GM19043 (cell line): ENCODE measurements around the gene CHST9.

Experiments used
- ATAC-seq: cut with Tn5 transposase; IDR thresholded peaks from one replicate; pipeline ENCODE4 v1.9.1; 2021; ENCODE audit warnings: low read depth; ENCODE audit not compliant: unreplicated experiment

The CHST9 gene

DNA sequence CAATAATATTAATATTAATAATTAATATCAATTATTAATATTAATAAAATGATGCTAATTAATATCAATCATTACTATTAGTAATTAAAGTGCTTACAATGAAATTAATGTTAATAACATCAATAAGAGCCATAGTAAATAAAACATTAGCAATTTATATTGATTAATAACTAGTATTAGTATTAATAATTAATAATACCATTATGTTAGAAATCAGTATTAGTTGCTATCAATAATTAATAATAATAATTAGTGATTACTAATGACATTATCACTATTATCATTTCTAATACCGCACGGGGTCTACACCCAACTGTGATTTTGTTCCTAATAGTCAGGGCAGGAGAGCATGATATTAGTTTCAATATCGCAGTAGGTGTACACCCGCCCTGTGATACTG, 296.8 kb downstream of the CHST9 start:
- ATAC-seq, result no peak

DNA sequence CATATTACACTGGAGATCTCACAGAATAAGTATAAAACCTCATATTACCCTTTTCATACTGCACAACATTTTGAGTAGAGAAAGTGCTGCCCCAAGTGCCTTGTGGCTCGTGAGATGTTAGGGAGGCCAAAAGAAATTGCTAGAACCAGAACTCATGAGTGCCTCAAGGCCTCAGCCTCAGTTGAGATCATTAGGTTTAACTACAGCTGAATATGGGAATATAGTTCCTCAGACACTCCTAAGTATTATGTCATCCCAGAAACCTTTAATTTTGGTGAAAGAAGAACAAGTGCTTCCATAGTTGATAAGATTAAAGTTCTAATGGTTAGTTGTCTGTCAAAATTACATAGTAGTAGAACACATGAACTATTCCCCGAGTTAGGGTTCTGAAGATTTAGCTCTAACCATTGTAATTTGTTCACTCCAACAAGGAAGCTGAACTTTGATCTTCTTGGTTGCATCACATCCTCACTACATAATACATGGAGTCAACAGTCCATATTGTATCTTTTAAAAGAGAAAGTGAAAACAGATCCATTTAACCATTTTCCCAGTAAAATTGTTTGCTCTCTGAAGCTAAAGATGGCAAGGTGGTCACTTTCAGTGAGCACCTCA, 310.0 kb downstream of the CHST9 start:
- no peak for ATAC-seq

GRCh38 chr18:26874283-26874682, 310.8 kb downstream of the CHST9 start:
- no peak for ATAC-seq

- no peak for ATAC-seq
Observed at GRCh38 chr18:26869640-26870039, 315.5 kb downstream of the CHST9 start.

DNA sequence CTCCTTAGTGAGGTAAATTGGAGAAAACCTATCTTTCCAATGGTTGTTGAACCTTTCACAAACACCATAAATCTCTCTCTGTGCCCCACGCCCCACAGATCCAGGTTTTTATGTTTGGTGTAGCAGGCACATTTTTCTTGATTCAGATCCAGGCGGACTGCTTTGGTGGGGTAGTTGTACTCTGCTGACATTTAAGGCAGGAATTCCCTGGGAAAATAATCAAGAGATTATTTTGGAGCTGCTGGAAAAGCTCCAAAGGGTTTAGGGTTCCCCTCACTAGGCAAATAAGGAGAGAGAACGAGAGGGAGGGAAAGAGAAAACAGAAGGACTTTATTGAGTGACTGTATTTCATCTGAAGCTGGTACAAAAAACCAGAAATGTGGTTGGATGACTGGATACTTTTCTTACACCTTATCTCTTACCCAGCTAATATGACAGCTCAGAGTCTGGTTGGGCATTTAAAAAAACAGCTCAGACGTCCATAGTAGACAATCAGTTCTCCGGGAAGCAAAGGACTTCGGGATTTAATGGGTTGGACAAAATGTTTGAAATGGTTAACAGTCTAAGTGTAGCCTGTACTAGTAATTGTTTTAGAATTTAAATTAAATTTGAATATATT, 316.0 kb downstream of the CHST9 start:
- no peak for ATAC-seq

DNA sequence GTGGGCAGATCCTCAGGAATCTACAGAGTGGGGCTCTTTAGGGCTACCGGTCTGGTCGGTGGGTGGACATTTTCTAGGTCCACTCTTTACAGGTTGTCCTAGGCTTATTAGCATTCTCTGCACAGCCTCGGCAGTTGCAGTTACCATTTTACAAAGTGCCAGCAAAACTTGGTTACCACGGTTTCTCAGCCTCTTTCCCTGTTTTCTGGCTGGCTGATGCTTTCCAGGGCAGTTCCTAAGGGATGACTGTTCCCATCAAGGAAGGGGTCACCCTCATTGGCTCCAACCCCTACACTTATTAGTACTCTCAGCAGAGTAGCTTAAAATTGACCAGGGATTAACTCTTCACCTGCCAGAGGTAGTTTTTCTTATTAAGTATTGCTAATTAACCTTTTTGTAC, 317.6 kb downstream of the CHST9 start:
- no peak for ATAC-seq

GRCh38 chr18:26865557-26865956, 319.6 kb downstream of the CHST9 start, which contains the start of gene AQP4:
Gene AQP4 (minus strand): TSS chr18:26865707. CDS start chr18:26865689, 18 bp downstream.
- no peak for ATAC-seq

DNA sequence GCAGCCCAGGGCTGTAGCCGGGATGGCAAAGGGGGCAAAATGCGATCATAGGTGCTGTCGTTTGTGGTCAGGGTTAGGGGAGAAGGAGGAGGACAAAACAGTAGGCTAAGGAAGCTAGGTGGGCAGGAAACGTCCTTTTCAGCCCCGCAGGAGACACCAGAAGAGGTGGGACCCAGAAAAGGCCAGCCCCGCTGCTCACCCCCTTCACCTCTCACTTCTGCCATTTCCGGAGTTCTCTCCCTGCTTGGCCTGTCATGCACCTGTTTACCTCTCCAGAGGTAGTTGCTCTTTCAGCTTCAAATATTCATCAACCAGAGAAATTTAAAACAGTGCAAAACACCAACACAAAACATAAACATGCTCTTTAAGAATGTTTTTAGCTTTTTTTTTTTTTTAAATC, 320.4 kb downstream of the CHST9 start:
- no peak for ATAC-seq

- no peak for ATAC-seq
Observed at GRCh38 chr18:26863921-26864497, 321.1 kb downstream of the CHST9 start.

GRCh38 chr18:26863122-26863879, 321.8 kb downstream of the CHST9 start:
- ATAC-seq, result no peak

DNA sequence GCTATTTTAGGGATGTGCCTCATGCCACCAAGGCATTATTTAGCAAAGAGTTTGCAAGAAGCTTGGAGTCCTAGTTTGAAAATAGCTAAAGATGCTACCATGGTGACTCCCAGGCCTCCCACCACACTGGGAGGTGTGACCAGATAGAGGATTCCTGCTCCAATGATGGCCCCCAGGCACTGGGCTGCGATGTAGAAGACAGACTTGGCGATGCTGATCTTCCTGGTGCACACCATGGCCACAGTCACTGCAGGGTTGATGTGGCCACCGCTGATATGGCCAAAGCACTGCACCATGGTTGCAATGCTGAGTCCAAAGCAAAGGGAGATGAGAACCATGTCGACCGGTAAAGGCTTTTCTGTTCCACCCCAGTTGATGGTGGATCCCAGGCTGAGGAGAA, 323.0 kb downstream of the CHST9 start:
- no peak for ATAC-seq
